Kidney capillary endothelial cell (primary cell): Measurements from ENCODE around the gene TAF1D.
"Not testable (repeated sequence)": the region's sequence is repeated elsewhere in the genome, so short reads cannot be mapped to it uniquely, and the experiment has no call there.

Experiments
- DNase-seq: peaks from one replicate; pipeline ENCODE4 v3.0.0-alpha.2; 2018; ENCODE audit warnings: low spot score

TAF1D gene, protein sequence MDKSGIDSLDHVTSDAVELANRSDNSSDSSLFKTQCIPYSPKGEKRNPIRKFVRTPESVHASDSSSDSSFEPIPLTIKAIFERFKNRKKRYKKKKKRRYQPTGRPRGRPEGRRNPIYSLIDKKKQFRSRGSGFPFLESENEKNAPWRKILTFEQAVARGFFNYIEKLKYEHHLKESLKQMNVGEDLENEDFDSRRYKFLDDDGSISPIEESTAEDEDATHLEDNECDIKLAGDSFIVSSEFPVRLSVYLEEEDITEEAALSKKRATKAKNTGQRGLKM

DNA sequence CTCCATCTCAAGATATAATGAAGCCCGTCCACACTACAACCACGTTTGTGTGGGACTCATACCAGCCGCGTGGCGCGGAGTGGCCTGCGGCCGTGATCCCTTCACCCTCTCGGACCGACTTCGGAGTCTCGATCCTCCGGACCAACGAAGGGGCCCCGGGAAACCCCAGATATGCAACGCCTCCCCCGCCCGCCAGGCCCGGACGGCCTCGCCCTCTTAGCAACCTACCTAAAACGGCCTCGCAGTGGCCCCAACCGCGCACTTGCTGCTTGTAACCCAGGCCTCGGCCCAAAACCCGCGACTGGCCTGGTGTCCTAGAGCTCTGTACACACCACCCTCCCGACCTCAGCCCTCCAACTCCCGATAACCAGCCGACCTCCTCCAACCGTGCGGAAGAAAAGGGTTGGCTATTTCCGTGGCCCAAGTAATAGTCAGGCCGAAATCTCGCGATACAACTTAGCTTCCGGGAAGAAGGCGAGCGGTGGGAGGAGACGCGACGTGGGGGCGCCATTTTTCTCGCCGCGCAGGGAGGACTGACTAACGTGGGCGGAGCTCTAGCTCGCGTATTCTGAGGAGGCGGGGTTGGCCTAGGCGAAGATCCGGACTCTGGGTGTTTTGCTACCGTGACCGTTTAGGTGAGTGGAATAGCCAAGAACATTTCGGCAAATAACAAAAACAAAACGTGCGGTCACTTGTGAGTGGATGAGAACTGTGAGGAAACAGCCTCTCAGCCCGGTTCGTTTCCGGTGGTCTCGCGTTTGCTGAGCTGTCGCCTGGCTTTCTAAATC is at the start of gene TAF1D, which contains the start of gene C11orf54:
Gene TAF1D (minus strand): TSS at position 402 of the 788 bp plus-strand sequence. CDS start 2,191 bp downstream, outside the sequence.
Gene C11orf54 (plus strand): TSS at position 579 of the 788 bp plus-strand sequence. CDS start 5,722 bp downstream, outside the sequence.
- peak; percentile 97 for DNase-seq

DNA sequence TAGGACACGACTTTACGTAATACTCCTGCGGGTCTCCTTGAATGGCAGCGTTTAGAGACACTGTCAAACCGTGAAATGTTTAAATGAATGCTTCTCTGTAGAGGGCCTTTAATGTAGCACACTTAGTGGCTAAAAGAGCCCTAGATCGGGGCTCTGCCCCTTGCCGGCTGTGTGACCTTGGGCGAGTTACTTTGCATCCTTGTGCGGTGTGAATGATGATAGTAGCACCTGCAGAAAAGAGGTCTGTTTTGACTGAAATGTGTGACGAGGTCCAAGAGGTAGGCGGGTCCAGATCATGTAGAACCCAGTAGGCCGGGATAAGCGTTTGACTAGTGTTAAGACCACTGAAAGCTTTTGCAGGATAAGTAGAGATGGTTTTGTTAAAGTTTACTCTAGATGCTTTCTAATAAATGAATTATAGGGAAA is 43.7 kb upstream of the TAF1D start:
- DNase-seq: no peak

- DNase-seq: peak; percentile 95
Measured at GRCh38 chr11:93784145-93784934, 43.0 kb upstream of the TAF1D start, which contains the start of gene MED17. Gene MED17 (plus strand): TSS chr11:93784282. CDS start chr11:93784514, 232 bp downstream.

GRCh38 chr11:93783765-93784144 is 42.5 kb upstream of the TAF1D start:
- no peak for DNase-seq

GRCh38 chr11:93783362-93783761 is 42.1 kb upstream of the TAF1D start:
- DNase-seq: no peak

DNA sequence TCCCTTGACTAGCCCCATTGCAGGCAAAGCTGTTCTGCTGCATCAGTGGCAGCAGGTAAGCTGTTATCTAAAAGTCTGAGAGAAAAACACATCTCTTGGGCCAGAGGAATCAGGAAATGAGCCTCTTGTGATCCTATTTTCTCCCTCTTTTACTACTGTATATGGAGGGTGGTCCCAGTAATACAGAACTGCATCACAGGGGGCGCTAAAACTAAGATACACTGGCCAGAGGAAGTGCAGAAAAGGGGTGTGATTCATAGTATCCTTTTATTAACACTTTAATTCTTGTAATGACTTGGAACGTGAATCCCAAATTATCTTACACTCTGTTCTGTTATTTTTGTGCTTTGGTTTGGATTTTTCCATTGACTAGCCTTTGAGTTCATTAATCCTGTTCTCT is 34.0 kb upstream of the TAF1D start:
- DNase-seq: no peak

DNA sequence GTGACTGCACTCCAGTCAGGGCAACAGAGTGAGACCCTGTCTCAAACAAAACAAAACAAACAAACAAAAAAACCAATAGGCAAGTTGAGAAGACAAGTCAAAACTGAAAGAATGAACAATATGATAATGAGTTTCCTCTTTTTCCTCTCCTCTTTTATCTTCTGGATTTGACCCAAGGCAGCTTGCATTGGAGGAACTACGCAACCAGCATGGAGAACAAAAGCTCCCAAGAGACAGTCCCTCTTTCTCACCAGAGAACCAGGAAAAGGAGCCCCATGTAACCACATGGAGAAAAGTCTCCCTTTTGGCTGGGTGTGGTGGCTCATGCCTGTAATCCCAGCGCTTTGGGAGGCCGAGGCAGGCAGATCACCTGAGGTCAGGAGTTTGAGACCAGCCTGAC is 33.3 kb upstream of the TAF1D start:
- not testable (repeated sequence) for DNase-seq

DNA sequence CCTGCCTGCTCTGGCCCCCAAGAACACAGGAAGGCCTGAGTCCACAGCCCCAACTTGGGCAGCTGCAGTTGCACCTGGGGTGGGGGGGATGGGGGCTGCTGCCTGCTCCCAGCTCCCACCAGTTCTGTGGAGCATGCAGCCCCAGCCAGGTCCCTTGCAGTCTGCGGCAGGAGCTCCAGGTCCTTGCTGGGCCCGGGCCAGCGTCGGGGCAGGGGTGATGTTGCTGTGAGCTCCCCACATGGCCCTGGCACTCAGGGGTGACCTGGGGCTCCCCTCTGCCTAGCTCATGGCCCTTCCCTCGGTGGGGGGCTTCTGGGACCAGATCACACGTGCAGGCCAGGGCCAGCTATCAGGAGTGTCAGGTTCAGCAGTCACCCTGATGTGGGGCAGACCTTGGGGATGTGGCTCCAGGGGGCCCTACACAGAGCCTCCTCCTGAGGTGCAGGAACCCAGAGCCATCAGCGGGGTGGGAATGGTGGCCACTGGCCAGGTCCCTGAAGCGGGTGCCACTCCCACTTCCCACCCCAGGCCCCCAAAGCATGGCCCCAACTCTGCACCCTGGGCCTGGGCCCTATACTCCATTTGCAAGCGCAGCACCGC is 32.4 kb upstream of the TAF1D start:
- DNase-seq: no peak

DNA sequence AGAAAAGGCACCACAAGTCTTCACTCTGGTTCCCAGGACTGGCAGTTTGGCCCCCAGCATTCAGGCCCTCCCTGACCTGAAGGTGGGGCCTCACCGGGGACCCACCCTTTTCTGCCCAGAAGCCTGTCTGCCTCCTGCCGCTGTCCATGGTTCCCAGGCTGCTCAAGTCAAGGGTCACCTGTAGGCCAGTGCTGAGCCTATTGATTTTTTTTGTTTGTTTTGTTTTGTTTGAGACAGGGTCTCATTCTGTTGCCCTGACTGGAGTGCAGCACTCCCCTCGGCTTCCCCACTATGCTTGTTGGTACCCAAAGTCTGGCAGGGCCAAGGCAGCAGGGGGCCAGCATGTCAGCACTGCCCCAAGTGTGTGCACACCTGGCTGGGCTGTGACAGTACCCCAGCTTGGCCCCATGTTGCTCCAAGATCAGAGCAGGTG is 31.8 kb upstream of the TAF1D start:
- DNase-seq: no peak

DNA sequence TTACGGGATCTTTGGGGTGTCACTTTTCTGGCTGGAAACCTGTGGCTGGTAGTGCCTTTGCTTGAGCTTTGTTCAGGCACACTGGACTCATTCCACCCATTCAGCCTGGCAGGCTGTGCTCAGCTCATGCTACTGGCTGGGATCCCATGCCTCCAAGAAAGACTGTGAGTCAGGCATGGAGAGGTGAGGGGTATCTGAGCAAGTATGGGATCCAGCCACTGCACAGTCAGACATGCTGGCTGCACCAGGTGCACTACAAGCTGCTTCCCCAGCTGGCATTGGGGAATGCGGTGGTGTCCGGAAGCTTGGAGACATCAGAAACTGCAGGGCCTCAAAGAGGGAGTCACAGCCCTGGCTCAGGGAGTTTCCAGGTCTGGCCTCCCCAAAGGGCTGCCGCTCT is 30.8 kb upstream of the TAF1D start:
- no peak for DNase-seq

DNA sequence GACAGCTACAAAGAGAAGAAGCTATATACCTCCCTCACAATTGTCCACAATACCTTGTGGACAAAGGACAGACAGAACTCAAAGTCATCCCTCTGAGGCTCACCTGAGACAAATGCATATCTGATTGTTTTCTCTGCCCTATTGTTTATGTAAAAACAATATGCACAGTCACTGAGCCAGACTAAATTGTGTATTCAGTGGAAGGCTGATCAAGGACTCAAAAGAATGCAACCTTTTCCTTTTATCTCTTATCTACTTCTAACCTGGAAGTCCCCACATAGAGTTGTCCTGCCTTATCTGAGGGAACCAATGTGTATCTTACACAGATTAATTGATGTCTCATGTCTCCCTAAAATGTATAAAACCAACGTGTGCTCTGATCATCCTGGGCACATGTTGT is 28.9 kb upstream of the TAF1D start:
- no peak for DNase-seq

DNA sequence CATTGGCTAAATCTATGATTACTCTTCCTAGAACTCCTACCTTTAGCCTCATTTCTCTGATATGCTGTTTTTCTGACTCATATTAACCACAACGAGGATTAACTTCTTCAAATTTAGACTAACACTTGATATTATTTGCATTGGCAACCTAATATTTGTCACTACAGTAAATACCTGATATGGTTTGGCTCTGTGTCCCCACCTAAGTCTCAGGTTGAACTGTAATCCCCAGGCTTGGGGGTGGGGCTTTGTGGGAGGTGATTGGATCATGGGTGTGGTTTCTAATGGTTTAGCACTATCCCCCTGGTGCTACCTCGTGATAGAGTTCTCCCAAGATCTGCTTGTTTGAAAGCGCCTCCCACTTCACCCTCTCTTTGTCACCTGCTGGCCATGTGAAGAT is 25.7 kb upstream of the TAF1D start:
- no peak for DNase-seq

DNA sequence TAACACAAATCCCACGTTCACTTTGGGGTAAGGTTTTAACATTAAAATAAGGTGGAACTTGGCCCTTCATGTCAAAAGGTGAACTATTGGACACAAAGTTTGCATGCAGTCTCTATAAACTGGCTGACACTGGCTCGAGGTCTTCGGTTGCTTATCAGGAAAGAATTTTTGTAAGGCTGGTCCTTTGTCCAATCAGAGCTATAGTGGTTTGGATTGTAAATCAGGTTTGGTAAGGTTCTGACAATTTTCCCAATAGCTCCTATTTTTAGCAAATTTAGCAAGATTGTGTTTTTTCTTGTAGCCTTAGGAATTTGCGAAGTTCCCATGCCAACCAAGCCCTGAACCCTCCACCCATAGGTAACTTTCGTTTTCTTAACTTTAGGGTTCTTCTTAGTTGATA is 25.2 kb upstream of the TAF1D start:
- no peak for DNase-seq

DNA sequence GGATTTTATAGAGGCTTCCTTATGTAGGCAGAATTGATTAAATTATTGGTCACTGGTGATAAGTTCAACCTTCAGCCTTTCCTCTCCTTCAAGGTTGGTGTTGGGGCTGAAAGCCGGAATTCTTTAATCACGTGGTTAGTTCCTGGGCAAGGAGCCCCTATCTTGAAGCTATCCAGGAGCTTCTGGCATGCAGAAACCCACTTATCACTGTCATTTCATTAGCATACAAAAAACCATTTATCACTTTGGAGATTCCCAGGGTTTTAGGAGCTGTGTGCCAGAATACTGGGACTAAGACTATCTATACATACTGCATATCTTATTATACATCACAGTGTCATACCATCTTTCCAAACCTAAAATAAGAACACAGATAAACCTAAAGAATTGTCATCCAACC is 24.3 kb upstream of the TAF1D start:
- no peak for DNase-seq

DNA sequence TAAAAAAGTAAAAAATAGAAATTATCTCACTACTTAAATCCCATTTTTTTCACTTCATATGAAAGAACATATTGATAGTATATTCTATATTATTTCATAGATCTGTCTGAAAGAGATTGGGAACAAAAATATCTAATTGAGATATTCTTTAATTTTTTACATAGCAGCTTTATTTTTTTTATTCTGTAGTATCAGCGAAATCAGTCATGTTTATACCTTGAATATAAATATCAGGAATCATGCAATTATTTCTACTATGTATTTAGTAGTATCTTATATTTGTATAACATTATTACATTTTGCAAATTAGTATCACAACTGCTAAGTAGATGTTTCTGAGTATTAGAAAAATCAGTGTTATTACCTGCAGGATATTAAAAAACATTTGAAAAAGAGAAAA is 20.6 kb upstream of the TAF1D start:
- no peak for DNase-seq

- not testable (repeated sequence) for DNase-seq
Measured at GRCh38 chr11:93759123-93759522, 17.8 kb upstream of the TAF1D start.

DNA sequence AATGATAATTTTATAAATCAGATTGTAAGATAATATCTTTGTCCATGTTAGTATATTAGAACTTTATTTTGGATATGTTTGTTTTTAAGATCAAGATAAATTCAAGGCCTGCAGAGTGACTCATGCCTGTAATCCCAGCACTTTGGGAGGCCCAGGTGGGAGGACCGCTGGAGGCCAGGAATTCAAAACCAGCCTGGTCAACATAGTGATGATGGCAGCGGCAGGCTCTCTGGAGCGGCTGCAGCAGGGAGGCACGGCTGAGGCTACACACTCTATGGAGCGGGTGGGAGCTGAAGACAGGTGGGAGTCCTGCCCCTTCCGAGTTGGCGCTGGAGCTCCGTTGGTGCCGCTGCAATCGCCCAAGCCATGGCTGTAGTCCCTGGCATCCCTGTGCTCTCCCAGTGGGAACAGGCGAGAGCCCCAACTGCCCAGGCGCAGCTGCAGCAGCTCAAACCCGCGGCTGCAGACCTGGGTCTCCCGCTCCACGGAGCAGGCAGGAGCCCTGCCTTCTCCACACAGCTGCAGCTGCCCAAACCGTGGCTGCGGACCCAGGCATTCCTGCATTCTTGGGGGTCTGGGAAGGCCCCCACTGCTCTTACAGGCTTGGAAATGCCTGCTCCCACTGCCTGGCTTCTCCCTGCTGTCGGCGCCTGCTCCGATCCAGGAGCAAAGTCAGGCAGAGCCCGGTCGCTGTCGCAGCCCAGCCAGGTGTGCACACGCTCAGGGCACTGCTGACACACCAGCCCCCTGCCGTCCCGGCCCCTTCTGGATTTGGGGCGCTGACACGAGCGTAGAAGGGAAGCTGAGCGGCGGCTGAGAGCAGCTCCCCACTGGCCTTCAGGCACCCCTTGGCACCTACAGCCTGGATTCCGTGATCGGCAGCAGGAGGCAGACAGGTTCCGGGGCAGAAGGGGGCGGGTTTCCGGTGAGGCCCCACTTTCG is 16.9 kb upstream of the TAF1D start:
- no peak for DNase-seq

GRCh38 chr11:93757301-93757700 is 16.0 kb upstream of the TAF1D start:
- DNase-seq: no peak

- no peak for DNase-seq
Measured at GRCh38 chr11:93756748-93757147, 15.5 kb upstream of the TAF1D start.

- no peak for DNase-seq
Measured at GRCh38 chr11:93753241-93753640, 11.9 kb upstream of the TAF1D start.

DNA sequence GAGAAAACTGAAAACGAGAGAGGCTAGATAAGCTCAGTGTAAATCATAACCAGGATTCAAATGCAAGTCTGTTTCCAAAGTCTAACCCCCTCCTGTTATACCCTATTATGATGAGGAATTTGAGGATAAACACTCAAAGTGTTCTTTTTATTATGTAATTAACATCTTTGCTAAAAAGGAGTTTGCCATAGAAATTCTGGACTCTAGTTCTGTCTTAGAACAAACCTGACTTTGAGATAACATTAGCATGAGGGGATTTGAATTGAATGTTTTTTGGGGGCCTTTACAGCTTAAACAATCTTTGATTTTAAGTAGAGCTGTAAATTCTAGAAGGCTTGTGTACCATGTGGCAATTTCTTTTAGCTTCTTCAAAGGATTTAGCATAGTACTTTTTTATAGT is 9.7 kb upstream of the TAF1D start:
- no peak for DNase-seq
